Fibroblast of pulmonary artery (primary cell): Measurements from ENCODE around the gene DOCK10.

ENCODE experiments used
- DNase-seq: peaks from one replicate; pipeline ENCODE4 v3.0.0-alpha.2; 2010; ENCODE audit warnings: low read depth
- H3K4me3 ChIP-seq: replicated peaks from 2 replicates; pipeline ENCODE4 v1.5.1; 2011; ENCODE audit warnings: low read depth, mild to moderate bottlenecking, control low read depth, low read length, moderate library complexity
- TF ChIP-seq, protein P1 (sequence below): IDR thresholded peaks from 2 replicates; pipeline ENCODE4 v1.5.1; 2011; ENCODE audit warnings: mild to moderate bottlenecking, control low read depth, low read length, inconsistent platforms; ENCODE audit errors: missing control alignments

Gene DOCK10

DNA sequence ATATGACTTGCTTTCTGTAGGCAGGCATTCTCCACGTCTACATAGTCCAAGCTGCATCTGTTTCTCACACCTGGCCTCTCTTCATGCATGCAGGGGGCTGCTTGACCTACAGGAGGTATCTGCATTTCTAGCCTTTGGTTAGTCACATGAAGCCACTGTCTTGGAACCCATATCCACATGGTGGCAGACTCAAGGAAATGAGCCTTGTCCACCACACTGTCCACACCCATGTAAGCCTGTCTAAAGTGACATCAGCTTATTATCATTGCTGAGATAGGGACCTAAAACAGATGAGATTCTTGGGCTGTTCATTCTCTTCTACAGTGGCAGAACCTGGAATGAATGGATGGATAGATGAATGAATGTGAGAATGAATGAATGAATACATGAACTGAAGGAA, 160.4 kb downstream of the DOCK10 start:
- TF ChIP-seq, protein P1, sequence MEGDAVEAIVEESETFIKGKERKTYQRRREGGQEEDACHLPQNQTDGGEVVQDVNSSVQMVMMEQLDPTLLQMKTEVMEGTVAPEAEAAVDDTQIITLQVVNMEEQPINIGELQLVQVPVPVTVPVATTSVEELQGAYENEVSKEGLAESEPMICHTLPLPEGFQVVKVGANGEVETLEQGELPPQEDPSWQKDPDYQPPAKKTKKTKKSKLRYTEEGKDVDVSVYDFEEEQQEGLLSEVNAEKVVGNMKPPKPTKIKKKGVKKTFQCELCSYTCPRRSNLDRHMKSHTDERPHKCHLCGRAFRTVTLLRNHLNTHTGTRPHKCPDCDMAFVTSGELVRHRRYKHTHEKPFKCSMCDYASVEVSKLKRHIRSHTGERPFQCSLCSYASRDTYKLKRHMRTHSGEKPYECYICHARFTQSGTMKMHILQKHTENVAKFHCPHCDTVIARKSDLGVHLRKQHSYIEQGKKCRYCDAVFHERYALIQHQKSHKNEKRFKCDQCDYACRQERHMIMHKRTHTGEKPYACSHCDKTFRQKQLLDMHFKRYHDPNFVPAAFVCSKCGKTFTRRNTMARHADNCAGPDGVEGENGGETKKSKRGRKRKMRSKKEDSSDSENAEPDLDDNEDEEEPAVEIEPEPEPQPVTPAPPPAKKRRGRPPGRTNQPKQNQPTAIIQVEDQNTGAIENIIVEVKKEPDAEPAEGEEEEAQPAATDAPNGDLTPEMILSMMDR, result no peak
- no peak for DNase-seq
- H3K4me3 ChIP-seq, result no peak overlapping the region

DNA sequence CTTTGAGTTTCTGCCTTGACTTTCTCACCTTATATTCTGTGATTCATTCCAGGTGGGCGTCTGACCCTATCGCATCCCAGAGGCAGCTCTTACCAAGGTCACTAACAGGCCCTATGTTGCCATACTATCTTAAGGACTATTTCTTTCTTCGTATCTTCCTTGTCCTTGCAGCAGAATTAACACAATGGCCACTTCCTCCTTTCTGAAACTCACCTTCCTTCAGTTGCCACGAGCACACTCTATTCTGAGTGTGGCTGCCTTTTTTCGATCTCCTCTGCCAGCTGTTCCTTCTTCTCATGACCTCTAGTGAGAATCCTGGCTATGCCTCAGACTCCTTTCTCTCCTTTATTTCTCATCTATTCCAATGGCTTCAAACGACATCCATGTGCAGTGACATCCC, 165.7 kb downstream of the DOCK10 start:
- DNase-seq, result no peak
- TF ChIP-seq, protein P1, result no peak
- H3K4me3 ChIP-seq, result no peak overlapping the region

DNA sequence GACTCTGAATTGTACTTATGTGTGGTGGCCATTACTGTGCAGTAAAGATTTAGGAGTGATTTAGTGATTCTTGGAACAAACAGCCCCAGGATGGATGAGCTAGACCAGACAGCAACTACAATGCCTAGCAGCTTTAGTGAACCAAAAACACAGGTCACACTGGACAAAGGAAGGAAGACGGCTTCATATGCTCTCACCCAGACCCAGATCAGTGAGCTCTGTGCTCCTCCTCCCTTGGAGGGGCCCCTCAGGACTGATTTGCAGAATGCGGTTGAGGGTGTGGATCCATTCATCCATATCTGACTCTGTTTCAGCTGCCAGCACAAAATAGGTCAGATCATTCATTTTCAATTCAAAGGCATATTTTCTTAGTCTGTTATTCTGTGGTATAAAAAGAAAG, 166.4 kb downstream of the DOCK10 start:
- DNase-seq, result no peak
- TF ChIP-seq, protein P1, result no peak
- no peak overlapping the region for H3K4me3 ChIP-seq

DNA sequence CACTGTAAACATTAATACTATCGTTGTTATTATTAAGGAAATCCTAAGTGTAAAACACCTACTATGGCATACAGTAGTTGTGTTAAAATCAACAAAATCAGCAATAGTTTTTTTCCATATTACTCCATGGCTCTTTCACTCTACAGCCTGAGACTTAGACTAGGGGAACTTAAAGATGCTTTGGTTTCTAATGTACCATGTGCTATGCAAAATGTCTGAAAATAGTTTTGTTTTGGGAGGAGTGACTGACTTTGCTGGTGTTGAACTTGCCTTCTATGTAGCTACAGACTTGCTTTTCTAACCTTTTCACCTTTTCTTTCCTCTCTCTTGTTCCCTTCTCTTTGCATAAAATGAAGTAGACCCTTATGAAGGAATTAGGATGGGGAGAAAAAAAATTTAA, 167.1 kb downstream of the DOCK10 start:
- TF ChIP-seq, protein P1, result no peak
- no peak for DNase-seq
- no peak overlapping the region for H3K4me3 ChIP-seq

DNA sequence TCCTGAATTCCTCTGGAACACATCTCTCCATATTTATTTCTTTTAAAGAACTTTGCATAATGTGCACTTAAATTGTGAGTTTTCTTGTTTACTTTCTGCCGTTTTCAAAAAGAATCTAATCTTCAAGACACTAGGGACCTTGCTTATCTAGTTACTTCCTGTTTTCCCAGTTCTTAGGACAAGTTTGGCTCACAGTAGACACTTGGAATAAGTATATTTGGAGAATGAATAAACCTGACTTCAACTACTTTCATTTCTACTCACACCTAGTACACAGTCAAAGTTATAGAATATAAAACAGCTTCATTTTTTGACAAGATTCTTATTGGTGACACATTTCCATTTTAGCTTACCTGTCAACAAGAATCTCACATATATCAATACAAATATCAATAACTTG, 170.5 kb downstream of the DOCK10 start:
- no peak overlapping the region for H3K4me3 ChIP-seq
- TF ChIP-seq, protein P1, result no peak

DNA sequence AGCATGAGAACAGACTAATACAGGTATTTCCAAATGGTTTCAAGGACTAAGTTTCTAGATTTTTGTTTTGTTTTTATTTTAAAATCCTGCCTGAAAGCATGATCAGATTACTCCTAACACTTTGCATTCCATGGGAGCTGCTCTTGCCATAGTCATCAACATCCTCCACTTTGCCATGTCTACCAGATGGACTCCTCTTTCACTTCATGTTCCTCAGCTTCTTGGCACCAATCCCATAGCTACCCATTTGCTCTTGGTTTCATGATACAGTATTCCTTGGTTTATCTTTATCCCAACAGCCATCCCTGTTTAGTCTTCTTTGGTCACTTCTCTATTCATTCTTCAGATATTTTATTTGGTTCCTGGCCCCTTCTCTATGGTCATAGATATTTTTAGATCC, 171.9 kb downstream of the DOCK10 start:
- DNase-seq, result no peak
- H3K4me3 ChIP-seq, result no peak overlapping the region
- TF ChIP-seq, protein P1, result no peak

More for the DNA sequence above, 170.5 kb downstream of the DOCK10 start:
- no peak for DNase-seq

DNA sequence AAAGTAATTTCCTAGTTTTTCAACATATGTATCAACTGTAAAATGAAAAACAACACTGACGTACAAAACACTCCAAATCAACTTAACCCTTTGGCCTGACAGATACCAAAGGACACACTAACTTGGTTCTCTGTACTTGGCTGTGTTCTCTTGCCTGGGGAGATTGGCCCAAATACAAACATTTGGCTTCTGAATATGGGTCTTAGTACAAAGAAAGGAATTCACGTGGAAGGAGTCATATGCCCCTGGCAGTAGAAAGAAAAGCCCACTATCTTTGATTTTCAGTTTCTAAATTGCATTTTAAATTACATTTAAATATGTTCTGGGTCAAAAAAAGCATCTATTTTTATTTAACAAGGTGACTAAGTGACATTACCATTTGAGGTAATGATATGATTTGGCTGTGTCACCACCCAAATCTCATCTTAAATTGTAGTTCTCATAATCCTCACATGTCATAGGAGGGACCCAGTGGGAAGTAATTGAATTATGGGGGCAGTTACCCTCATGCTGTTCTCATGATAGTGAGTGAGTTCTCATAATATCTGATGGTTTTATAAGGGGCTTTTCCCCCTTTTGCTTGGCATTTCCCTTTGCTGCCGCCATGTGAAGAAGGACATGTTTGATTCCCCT, 172.6 kb downstream of the DOCK10 start:
- peak; percentile 88 for DNase-seq
- no peak overlapping the region for H3K4me3 ChIP-seq
- TF ChIP-seq, protein P1, result no peak
